A549 (cell line): Measurements from ENCODE around the gene SERINC5. TPM values are rescaled to one million over a fixed set of nuclear protein-coding genes. Genes with fewer than 3 reads are reported as not detected.

Experiments used
- ATAC-seq, 2 experiments: fragments of 200-7000 bp in 1 of 2; fragments of >200 bp in 1 of 2; cut with Nextera tagmentation in 1 of 2; cut with Tn5 transposase in 1 of 2; 3 replicates each; pipeline versions ENCODE4 v1.8.0 to v1.9.1; 2018 to 2020; ENCODE audit warnings: mild to moderate bottlenecking in 1 of 2, moderate library complexity in 1 of 2
- CTCF ChIA-PET: fragments of 300-600 bp; sonication (Branson Sonifier 250); formaldehyde crosslinking; extraction: SDS; loops from one replicate; lab custom pipeline; 2021; ENCODE audit warnings: antibody characterized with exemption, inconsistent platforms; lab: Yijun Ruan, JAX
- POLR2A ChIA-PET: fragments of 350-600 bp; formaldehyde crosslinking; extraction: SDS; loops from one replicate; lab custom pipeline; 2021; ENCODE audit warnings: antibody characterized with exemption, inconsistent platforms; lab: Yijun Ruan, JAX
- DNase-seq, 2 experiments: peaks; one replicate each; pipeline versions ENCODE4 v3.0.0 to v3.0.0-alpha.2; 2011 to 2016; ENCODE audit warnings: low read depth in 1 of 2, low spot score in 1 of 2
- FAIRE-seq: peaks from 2 replicates; lab custom pipeline; 2011; peaks lifted over from hg19 to GRCh38; lab: Jason Lieb, UNC
- H3K27ac ChIP-seq, 2 experiments: fragments of >200 bp; sonication (Bioruptor Twin); formaldehyde crosslinking; 3 replicates each; pipeline ENCODE4 v1.5.1; 2016 to 2017
- H3K4me1 ChIP-seq: fragments of >200 bp; sonication (Bioruptor Twin); formaldehyde crosslinking; 3 replicates; pipeline ENCODE4 v1.6.1; 2016
- H3K4me2 ChIP-seq: fragments of >200 bp; sonication (Bioruptor Twin); formaldehyde crosslinking; 3 replicates; pipeline ENCODE4 v1.6.1; 2016
- H3K4me3 ChIP-seq: fragments of >200 bp; sonication (Bioruptor Twin); formaldehyde crosslinking; 3 replicates; pipeline ENCODE4 v1.5.1; 2016
- H3K9me3 ChIP-seq: fragments of >200 bp; sonication (Bioruptor Twin); formaldehyde crosslinking; 3 replicates; pipeline ENCODE4 v1.6.1; 2016
- CBX8 ChIP-seq: fragments of 200-600 bp; sonication (generic); IDR thresholded peaks from 2 replicates; pipeline ENCODE4 v1.6.1; 2016
- CEBPB ChIP-seq, 2 experiments: fragments of >200 bp in 1 of 2; sonication (Bioruptor Twin) in 1 of 2; formaldehyde crosslinking in 1 of 2; IDR thresholded peaks; 2 replicates each; pipeline ENCODE4 v1.6.1; 2012 to 2016
- EP300 ChIP-seq, 2 experiments: fragments of >200 bp; sonication (Bioruptor Twin); formaldehyde crosslinking; IDR thresholded peaks; 2 replicates in 1 of 2; 3 replicates in 1 of 2; pipeline ENCODE4 v1.6.1; 2016 to 2017
- ESRRA ChIP-seq: fragments of 150-350 bp; IDR thresholded peaks from 2 replicates; pipeline ENCODE4 v1.6.1; 2014; ENCODE audit warnings: mild to moderate bottlenecking, low read length, borderline replicate concordance
- FOSL2 ChIP-seq, 2 experiments: fragments of 450-650 bp in 1 of 2; fragments of >200 bp in 1 of 2; sonication (Bioruptor Twin) in 1 of 2; formaldehyde crosslinking; IDR thresholded peaks; 2 replicates each; pipeline versions ENCODE4 v1.5.0 to v1.6.1; 2016 to 2020; ENCODE audit warnings: mild to moderate bottlenecking in 1 of 2, moderate library complexity in 1 of 2
- FOXS1 ChIP-seq: fragments of 250-450 bp; sonication (Bioruptor Pico); IDR thresholded peaks from 2 replicates; pipeline ENCODE4 v1.5.0; 2020; ENCODE audit warnings: mild to moderate bottlenecking, moderate library complexity
- HOXA7 ChIP-seq: fragments of 250-450 bp; sonication (Bioruptor Pico); IDR thresholded peaks from 2 replicates; pipeline ENCODE4 v1.5.0; 2020; ENCODE audit warnings: mild to moderate bottlenecking, moderate library complexity
- HOXB5 ChIP-seq: fragments of 250-450 bp; sonication (Bioruptor Pico); IDR thresholded peaks from 2 replicates; pipeline ENCODE4 v1.5.0; 2020; ENCODE audit warnings: mild to moderate bottlenecking, moderate library complexity
- JUNB ChIP-seq: fragments of >200 bp; sonication (Bioruptor Twin); formaldehyde crosslinking; IDR thresholded peaks from 2 replicates; pipeline ENCODE4 v1.6.1; 2016
- KDM1A ChIP-seq: fragments of 200-600 bp; sonication (generic); IDR thresholded peaks from 2 replicates; pipeline ENCODE4 v1.6.1; 2016; ENCODE audit warnings: low read depth, mild to moderate bottlenecking
- MAFK ChIP-seq: fragments of 450-650 bp; IDR thresholded peaks from 2 replicates; pipeline ENCODE4 v1.6.1; 2014; ENCODE audit not compliant: partially characterized antibody
- MYC ChIP-seq: IDR thresholded peaks from 2 replicates; pipeline ENCODE4 v1.6.1; 2012; ENCODE audit warnings: mild to moderate bottlenecking, inconsistent platforms, low read length, improper control_type of control experiment, borderline replicate concordance
- NPAS2 ChIP-seq: fragments of 250-450 bp; sonication (Bioruptor Pico); IDR thresholded peaks from 2 replicates; pipeline ENCODE4 v1.8.0; 2022; ENCODE audit warnings: mild to moderate bottlenecking, moderate library complexity, borderline replicate concordance
- PHF8 ChIP-seq: fragments of 200-600 bp; sonication (generic); IDR thresholded peaks from 2 replicates; pipeline ENCODE4 v1.6.1; 2016; ENCODE audit warnings: low read depth, mild to moderate bottlenecking, antibody characterized with exemption, moderate library complexity, borderline replicate concordance
- POLR2A ChIP-seq: IDR thresholded peaks from 2 replicates; pipeline ENCODE4 v1.6.1; 2012; ENCODE audit warnings: mild to moderate bottlenecking, low read length
- RARB ChIP-seq: fragments of 250-450 bp; sonication (Bioruptor Pico); IDR thresholded peaks from 2 replicates; pipeline ENCODE4 v1.8.0; 2021; ENCODE audit warnings: mild to moderate bottlenecking, moderate library complexity
- RFX5 ChIP-seq: fragments of 450-650 bp; IDR thresholded peaks from 2 replicates; pipeline ENCODE4 v1.7.1; 2014; ENCODE audit warnings: antibody characterized with exemption, mild to moderate bottlenecking, moderate library complexity
- SREBF2 ChIP-seq: fragments of 450-650 bp; IDR thresholded peaks from 2 replicates; pipeline ENCODE4 v1.6.1; 2014; ENCODE audit warnings: mild to moderate bottlenecking, moderate library complexity
- TFCP2L1 ChIP-seq: fragments of 250-450 bp; sonication (Bioruptor Pico); IDR thresholded peaks from 2 replicates; pipeline ENCODE4 v1.5.0; 2021; ENCODE audit warnings: mild to moderate bottlenecking
- TP53 ChIP-seq: fragments of 250-450 bp; sonication (Bioruptor Pico); IDR thresholded peaks from 2 replicates; pipeline ENCODE4 v1.5.0; 2021; ENCODE audit warnings: mild to moderate bottlenecking, moderate library complexity
- ZC3H11A ChIP-seq: fragments of 450-650 bp; IDR thresholded peaks from 2 replicates; pipeline ENCODE4 v1.6.1; 2014; ENCODE audit warnings: antibody characterized with exemption, mild to moderate bottlenecking
- ZFP36 ChIP-seq: fragments of 450-650 bp; IDR thresholded peaks from 2 replicates; pipeline ENCODE4 v1.6.1; 2014; ENCODE audit warnings: borderline replicate concordance; ENCODE audit not compliant: partially characterized antibody
- WGBS: methylation state at CpG from one replicate; pipeline ENCODE4 v1.1.6; 2017; ENCODE audit errors: missing lambda C conversion rate; 5-methylcytosine and 5-hydroxymethylcytosine counted together
- polyA plus RNA-seq, 4 experiments: library from polyadenylated mRNA; depleted of rRNA in 3 of 4; stranded (reverse); fragments of >200 nt; fragmentation: RNase III in 1 of 4; extraction: RNeasy Plus Mini Kit Qiagen cat#74134 plus additional on column Dnase treatment in 1 of 4; gene quantifications; 2 replicates in 3 of 4; 3 replicates in 1 of 4; pipeline ENCODE4 v1.2.3, GENCODE V29; 2011 to 2017
- TF ChIP-seq, protein P1 (sequence below): fragments of 250-450 bp; sonication (Bioruptor Pico); IDR thresholded peaks from 2 replicates; pipeline ENCODE4 v1.5.0; 2021; ENCODE audit warnings: mild to moderate bottlenecking, moderate library complexity, borderline replicate concordance
- TF ChIP-seq, protein P2 (sequence below): fragments of 250-450 bp; sonication (Bioruptor Pico); IDR thresholded peaks from 2 replicates; pipeline ENCODE4 v1.5.0; 2020; ENCODE audit warnings: low read depth, mild to moderate bottlenecking, moderate library complexity
- TF ChIP-seq, protein P3 (sequence below): IDR thresholded peaks from 2 replicates; pipeline ENCODE4 v1.6.1; 2012
- TF ChIP-seq, protein P4 (sequence below): fragments of 450-650 bp; IDR thresholded peaks from 2 replicates; pipeline ENCODE4 v1.6.1; 2014; ENCODE audit warnings: antibody characterized with exemption
- TF ChIP-seq, protein P5 (sequence below): IDR thresholded peaks from 2 replicates; pipeline ENCODE4 v1.6.1; 2012
- TF ChIP-seq, protein P6 (sequence below): fragments of 150-350 bp; IDR thresholded peaks from 2 replicates; pipeline ENCODE4 v1.6.1; 2014; ENCODE audit warnings: low read depth, mild to moderate bottlenecking, low read length
- TF ChIP-seq, protein P7 (sequence below): fragments of >200 bp; sonication (Bioruptor Twin); formaldehyde crosslinking; IDR thresholded peaks from 2 replicates; pipeline ENCODE4 v1.6.1; 2016

Gene SERINC5
- polyA plus RNA-seq, 2 of the 4 experiments (the other 2 are of a cell fraction) = 7.0 to 13.4 TPM

DNA sequence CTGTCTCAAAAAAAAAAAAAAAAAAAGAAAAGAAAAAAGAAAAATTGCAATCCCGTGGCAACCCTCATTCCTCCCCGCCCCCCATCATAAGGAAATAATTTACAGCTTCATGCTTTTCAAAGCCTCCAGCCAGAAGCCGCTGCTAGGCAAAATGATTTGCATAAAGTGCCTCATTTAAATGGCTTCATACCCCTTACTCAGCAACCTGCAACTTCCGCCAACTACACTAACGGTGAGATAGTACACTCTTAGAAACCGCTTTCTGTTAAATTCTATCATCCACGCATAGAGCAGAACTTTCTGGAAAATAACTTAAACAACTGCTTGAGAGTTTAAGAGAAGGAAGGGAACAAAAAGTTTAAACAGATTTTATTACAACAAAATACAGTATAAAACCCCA is 17.8 kb downstream of the SERINC5 start:
- no peak overlapping the region for H3K27ac ChIP-seq
- no peak overlapping the region for H3K4me2 ChIP-seq
- DNase-seq = no peak
- FAIRE-seq = no peak
- 91% methylated on average over 7 of the region's 7 CpGs for WGBS
- H3K4me3 ChIP-seq = no peak overlapping the region
- CTCF ChIA-PET = no interaction called here
- H3K9me3 ChIP-seq = peaks cover 23% of the 10 kb centered on the region
- no peak for ATAC-seq
- POLR2A ChIA-PET = no interaction called here
- TF ChIP-seq FOXS1 (CRISPR knock-in tag) = no peak
- TF ChIP-seq POLR2A = no peak
- TF ChIP-seq KDM1A = no peak
- no peak for TF ChIP-seq HOXB5 (CRISPR knock-in tag)
- TF ChIP-seq MAFK = no peak
- TF ChIP-seq FOSL2 (IDR thresholded peaks at IDR 0.05) = no peak
- TF ChIP-seq FOSL2 (CRISPR knock-in tag; IDR thresholded peaks at IDR 0.05) = no peak
- TF ChIP-seq, protein P1, sequence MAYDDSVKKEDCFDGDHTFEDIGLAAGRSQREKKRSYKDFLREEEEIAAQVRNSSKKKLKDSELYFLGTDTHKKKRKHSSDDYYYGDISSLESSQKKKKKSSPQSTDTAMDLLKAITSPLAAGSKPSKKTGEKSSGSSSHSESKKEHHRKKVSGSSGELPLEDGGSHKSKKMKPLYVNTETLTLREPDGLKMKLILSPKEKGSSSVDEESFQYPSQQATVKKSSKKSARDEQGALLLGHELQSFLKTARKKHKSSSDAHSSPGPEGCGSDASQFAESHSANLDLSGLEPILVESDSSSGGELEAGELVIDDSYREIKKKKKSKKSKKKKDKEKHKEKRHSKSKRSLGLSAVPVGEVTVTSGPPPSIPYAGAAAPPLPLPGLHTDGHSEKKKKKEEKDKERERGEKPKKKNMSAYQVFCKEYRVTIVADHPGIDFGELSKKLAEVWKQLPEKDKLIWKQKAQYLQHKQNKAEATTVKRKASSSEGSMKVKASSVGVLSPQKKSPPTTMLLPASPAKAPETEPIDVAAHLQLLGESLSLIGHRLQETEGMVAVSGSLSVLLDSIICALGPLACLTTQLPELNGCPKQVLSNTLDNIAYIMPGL = no peak
- no peak for TF ChIP-seq EP300 (IDR thresholded peaks at IDR 0.05)
- no peak for TF ChIP-seq JUNB
- no peak for TF ChIP-seq HOXA7 (CRISPR knock-in tag)
- TF ChIP-seq, protein P2, sequence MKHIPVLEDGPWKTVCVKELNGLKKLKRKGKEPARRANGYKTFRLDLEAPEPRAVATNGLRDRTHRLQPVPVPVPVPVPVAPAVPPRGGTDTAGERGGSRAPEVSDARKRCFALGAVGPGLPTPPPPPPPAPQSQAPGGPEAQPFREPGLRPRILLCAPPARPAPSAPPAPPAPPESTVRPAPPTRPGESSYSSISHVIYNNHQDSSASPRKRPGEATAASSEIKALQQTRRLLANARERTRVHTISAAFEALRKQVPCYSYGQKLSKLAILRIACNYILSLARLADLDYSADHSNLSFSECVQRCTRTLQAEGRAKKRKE (CRISPR knock-in tag) = no peak
- no peak for TF ChIP-seq TFCP2L1
- no peak for TF ChIP-seq ZFP36
- no peak for TF ChIP-seq SREBF2
- TF ChIP-seq, protein P3, sequence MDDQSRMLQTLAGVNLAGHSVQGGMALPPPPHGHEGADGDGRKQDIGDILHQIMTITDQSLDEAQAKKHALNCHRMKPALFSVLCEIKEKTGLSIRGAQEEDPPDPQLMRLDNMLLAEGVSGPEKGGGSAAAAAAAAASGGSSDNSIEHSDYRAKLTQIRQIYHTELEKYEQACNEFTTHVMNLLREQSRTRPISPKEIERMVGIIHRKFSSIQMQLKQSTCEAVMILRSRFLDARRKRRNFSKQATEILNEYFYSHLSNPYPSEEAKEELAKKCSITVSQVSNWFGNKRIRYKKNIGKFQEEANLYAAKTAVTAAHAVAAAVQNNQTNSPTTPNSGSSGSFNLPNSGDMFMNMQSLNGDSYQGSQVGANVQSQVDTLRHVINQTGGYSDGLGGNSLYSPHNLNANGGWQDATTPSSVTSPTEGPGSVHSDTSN = no peak
- no peak for TF ChIP-seq RARB (CRISPR knock-in tag)
- TF ChIP-seq MYC = no peak
- no peaks in the 10 kb centered on the region for H3K4me1 ChIP-seq

DNA sequence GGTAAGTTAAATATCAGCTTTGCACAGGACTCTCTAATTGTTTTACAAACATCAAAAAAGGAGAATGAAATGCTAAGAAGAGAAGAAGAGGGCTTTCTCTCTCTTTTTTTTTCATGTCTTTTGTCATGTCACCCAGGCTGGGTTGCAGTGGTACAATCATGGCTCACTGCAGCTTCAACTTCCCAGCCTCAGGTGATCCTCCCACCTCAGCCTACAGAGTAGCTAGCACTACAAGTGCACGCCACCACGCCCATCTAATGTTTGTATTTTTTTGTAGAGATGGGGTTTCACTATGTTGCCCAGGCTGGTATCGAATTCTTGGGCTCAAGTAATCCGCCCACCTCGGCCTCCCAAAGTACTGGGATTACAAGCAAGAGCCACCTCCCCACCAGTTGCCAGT is 18.6 kb downstream of the SERINC5 start:
- ChIA-PET CTCF (interaction anchor here (0.6 kb wide), 1 partner anchor 71 kb away, joined by 4 read pairs; no protein-coding TSS in a partner anchor), POLR2A (no interaction called here)
- Histone ChIP-seq H3K4me1 (no peaks in the 10 kb centered on the region), H3K4me3 (no peak overlapping the region), H3K9me3 (peaks cover 17% of the 10 kb centered on the region), H3K4me2 (no peak overlapping the region), H3K27ac (no peak overlapping the region)
- 94% methylated on average over 5 of the region's 5 CpGs for whole genome bisulfite sequencing
- no peak for FAIRE-seq
- no peak for ATAC-seq
- no peak for DNase-seq
- TF ChIP-seq CEBPB (IDR thresholded peaks at IDR 0.05) = no peak
- no peak for TF ChIP-seq FOXS1 (CRISPR knock-in tag)
- TF ChIP-seq, protein P3 = no peak
- no peak for TF ChIP-seq TP53 (CRISPR knock-in tag)
- TF ChIP-seq NPAS2 (CRISPR knock-in tag) = no peak
- TF ChIP-seq PHF8 = no peak
- TF ChIP-seq, protein P1 = no peak
- TF ChIP-seq HOXA7 (CRISPR knock-in tag) = no peak
- no peak for TF ChIP-seq ZC3H11A
- no peak for TF ChIP-seq RARB (CRISPR knock-in tag)
- no peak for TF ChIP-seq RFX5
- TF ChIP-seq, protein P4, sequence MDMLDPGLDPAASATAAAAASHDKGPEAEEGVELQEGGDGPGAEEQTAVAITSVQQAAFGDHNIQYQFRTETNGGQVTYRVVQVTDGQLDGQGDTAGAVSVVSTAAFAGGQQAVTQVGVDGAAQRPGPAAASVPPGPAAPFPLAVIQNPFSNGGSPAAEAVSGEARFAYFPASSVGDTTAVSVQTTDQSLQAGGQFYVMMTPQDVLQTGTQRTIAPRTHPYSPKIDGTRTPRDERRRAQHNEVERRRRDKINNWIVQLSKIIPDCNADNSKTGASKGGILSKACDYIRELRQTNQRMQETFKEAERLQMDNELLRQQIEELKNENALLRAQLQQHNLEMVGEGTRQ = no peak
- TF ChIP-seq, protein P5, sequence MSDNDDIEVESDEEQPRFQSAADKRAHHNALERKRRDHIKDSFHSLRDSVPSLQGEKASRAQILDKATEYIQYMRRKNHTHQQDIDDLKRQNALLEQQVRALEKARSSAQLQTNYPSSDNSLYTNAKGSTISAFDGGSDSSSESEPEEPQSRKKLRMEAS = no peak
- TF ChIP-seq ESRRA = no peak
- TF ChIP-seq, protein P6, sequence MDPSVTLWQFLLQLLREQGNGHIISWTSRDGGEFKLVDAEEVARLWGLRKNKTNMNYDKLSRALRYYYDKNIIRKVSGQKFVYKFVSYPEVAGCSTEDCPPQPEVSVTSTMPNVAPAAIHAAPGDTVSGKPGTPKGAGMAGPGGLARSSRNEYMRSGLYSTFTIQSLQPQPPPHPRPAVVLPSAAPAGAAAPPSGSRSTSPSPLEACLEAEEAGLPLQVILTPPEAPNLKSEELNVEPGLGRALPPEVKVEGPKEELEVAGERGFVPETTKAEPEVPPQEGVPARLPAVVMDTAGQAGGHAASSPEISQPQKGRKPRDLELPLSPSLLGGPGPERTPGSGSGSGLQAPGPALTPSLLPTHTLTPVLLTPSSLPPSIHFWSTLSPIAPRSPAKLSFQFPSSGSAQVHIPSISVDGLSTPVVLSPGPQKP = no peak
- TF ChIP-seq, protein P7, sequence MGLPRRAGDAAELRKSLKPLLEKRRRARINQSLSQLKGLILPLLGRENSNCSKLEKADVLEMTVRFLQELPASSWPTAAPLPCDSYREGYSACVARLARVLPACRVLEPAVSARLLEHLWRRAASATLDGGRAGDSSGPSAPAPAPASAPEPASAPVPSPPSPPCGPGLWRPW = no peak
- TF ChIP-seq CBX8 = no peak
- no peak for TF ChIP-seq MYC
